ENCODE measurements around the gene TMEM121.

Gene TMEM121

GRCh38 chr14:105488781-105489541 is 37.4 kb upstream of the TMEM121 start:
- TF ChIP-seq, protein P1, sequence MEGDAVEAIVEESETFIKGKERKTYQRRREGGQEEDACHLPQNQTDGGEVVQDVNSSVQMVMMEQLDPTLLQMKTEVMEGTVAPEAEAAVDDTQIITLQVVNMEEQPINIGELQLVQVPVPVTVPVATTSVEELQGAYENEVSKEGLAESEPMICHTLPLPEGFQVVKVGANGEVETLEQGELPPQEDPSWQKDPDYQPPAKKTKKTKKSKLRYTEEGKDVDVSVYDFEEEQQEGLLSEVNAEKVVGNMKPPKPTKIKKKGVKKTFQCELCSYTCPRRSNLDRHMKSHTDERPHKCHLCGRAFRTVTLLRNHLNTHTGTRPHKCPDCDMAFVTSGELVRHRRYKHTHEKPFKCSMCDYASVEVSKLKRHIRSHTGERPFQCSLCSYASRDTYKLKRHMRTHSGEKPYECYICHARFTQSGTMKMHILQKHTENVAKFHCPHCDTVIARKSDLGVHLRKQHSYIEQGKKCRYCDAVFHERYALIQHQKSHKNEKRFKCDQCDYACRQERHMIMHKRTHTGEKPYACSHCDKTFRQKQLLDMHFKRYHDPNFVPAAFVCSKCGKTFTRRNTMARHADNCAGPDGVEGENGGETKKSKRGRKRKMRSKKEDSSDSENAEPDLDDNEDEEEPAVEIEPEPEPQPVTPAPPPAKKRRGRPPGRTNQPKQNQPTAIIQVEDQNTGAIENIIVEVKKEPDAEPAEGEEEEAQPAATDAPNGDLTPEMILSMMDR (IDR thresholded peaks at IDR 0.05; ENCODE audit: low read depth, low read length) = no peak
- no peak overlapping the region for H3K4me3 ChIP-seq (ENCODE audit: low read depth, low read length)

DNA sequence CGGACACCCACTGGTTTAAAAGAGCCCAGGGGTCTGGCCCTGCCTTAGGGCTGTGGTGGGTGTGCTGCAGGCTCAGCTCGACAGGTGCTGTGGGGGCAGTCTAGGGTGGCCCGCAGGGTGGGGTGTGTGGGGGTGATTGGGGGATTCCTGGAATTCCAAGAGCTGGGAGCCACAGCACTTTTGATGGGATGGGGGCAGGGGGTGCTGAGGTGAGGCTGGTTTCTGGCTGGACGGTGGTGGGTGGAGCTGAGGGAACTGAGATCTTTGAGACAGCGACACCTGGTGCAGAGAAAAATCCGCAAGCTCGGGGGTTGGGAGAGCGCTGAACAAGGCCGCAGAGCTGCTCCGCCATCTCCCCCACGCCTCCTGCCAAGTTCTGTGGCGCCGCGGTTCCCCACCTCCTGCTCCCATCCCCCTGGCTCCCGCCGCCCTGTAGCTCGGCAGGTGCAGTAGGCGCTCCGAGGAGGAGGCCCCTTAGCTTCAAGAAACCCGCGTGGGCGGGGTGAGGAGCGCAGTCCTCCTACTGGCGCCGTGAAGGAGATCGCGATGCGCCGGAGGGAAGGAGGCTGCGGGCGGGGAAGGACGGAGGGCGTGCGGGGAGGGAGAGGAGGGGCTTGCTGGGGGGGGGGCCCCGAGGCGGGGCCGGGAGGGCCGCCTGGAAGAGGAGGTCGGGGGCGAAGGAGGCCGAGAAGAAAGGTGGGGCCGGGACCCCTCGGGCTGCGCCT is 36.7 kb upstream of the TMEM121 start:
- H3K4me3 ChIP-seq (ENCODE audit: low read depth, low read length) = peak overlapping the region; percentile 69
- TF ChIP-seq, protein P1 (IDR thresholded peaks at IDR 0.05; ENCODE audit: low read depth, low read length) = peak; percentile 30; the same call in 1 of the 2 replicates

GRCh38 chr14:105490267-105490571 is 36.2 kb upstream of the TMEM121 start:
- TF ChIP-seq, protein P1 (IDR thresholded peaks at IDR 0.05; ENCODE audit: low read depth, low read length) = no peak

GRCh38 chr14:105490572-105491365 is 35.6 kb upstream of the TMEM121 start, which contains the start of gene TEDC1:
TSS of gene TEDC1 (plus strand) at chr14:105491246. CDS start at chr14:105491376, 130 bp downstream.
- peak within 1 kb of the TSS; percentile 75 for H3K4me3 ChIP-seq (ENCODE audit: low read depth, low read length)
- TF ChIP-seq, protein P1 (IDR thresholded peaks at IDR 0.05; ENCODE audit: low read depth, low read length) = peak; percentile 67

More at GRCh38 chr14:105490267-105490571, 36.2 kb upstream of the TMEM121 start:
- H3K4me3 ChIP-seq (ENCODE audit: low read depth, low read length) = peak overlapping the region; percentile 69

DNA sequence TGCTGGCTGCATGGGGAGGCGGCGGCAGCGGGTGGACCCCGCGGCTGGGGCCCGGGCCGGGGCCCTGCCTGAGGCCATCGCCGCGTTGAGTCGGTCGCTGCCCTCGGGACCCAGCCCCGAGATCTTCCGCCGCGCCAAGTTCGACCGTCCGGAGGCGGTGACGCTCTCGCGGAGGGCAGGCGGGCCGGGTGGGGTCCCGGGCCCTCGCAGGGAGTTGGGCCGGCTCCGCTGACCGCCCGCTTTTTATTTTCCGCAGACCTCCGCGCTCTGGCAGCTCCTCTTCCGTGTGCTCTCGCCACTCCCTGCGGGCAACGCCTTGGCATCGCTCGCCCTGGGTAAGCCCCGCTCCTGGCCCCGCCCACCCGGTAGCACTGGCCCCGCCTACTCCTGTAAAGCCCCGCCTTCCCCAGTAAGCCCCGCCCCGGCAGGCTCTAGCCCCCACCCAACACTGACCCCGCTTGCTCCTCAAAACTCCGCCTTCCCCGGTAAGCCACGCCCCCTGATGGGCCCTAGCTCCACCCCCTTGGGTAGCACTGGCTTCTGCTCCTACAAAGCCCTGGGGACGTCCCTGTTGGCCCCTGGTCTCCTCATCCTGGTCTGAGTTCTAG is 34.9 kb upstream of the TMEM121 start:
- peak overlapping the region; percentile 75 for H3K4me3 ChIP-seq (ENCODE audit: low read depth, low read length)
- TF ChIP-seq, protein P1 (IDR thresholded peaks at IDR 0.05; ENCODE audit: low read depth, low read length) = no peak

DNA sequence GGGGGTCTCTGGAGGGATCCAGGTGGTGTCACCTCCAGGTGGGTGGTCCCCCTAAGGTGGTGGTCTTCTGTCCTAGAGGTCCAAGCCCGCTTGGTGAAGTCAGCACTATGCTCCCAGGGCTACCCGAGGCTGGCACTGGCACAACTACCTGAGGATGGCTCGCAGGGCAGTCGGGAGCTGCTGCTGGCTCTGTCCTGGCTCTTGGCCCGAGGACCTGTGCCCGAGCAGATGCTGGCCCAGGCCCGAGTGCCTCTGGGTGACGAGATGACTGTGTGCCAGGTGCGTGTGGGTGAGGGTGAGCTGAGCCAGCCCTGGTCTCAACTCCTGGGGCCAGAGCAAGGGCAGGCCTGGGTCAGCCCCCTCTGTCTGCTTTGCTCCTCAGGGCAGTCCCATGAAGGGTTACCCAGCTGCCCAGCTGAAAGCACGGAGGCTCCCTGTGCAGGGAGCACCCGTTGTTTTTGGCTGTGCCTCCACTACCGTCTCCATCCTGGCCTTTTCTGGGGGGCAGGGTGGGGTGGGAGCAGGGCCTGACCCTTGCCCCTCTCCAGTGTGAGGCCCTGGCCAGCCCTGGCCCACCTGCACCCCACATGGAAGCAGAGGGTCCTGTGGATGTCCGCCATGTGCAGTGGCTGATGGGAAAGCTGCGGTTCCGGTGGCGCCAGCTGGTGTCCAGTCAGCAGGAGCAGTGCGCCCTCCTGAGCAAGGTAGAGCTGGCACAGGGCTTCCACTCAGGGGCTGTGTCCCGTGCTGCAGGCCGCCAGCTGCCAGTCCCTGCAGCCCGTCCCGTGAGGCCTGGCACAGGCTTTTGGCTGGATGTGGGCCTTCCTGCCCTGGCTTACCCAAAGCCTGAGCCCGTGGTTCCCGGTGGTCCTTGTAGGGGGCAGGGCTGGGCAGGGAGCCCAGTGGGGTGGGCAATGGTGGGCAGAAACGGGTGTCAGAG is 34.1 kb upstream of the TMEM121 start:
- TF ChIP-seq, protein P1 (IDR thresholded peaks at IDR 0.05; ENCODE audit: low read depth, low read length) = no peak
- peak overlapping the region; percentile 75; the same call in 1 of the 2 replicates for H3K4me3 ChIP-seq (ENCODE audit: low read depth, low read length)
